H1 (cell line): ENCODE data around the gene SNAP29. TPM values are rescaled to one million over a fixed set of nuclear protein-coding genes. Genes with fewer than 3 reads are reported as not detected.

Source experiments
- BCL11A ChIP-seq, 2 experiments: IDR thresholded peaks; one replicate each; pipeline ENCODE4 v1.6.1; 2011; ENCODE audit warnings: low read depth in 2 of 2, low read length in 2 of 2, mild to moderate bottlenecking in 2 of 2
- NANOG ChIP-seq: IDR thresholded peaks from 2 replicates; pipeline ENCODE4 v1.6.1; 2011; ENCODE audit warnings: low read length, low read depth, mild to moderate bottlenecking, inconsistent platforms; ENCODE audit not compliant: insufficient read depth, poor library complexity, severe bottlenecking
- PHF8 ChIP-seq: fragments of 200-600 bp; sonication (generic); conservative IDR thresholded peaks from 2 replicates; pipeline ENCODE4 v1.7.1; 2012; ENCODE audit warnings: low read depth, mild to moderate bottlenecking, inconsistent platforms, low read length, moderate library complexity
- RAD21 ChIP-seq, 2 experiments: IDR thresholded peaks in 1 of 2; conservative IDR thresholded peaks in 1 of 2; 2 replicates each; pipeline ENCODE4 v1.6.1; 2011; ENCODE audit warnings: low read depth in 2 of 2, low read length in 2 of 2, improper control_type of control experiment in 1 of 2, inconsistent platforms in 1 of 2, mild to moderate bottlenecking in 1 of 2, moderate library complexity in 1 of 2
- RNF2 ChIP-seq: fragments of 200-900, 300-1000 bp; sonication (generic); IDR thresholded peaks from 2 replicates; pipeline ENCODE4 v1.7.1; 2016; ENCODE audit warnings: borderline replicate concordance, low read depth, mild to moderate bottlenecking, antibody characterized with exemption, low read length; ENCODE audit not compliant: poor library complexity, severe bottlenecking; ENCODE audit errors: missing control alignments
- polyA plus RNA-seq, 7 experiments: library from polyadenylated mRNA; depleted of rRNA in 3 of 7; stranded (reverse) in 5 of 7; unstranded in 2 of 7; fragments of >200 nt in 5 of 7; fragments of 200-250 nt in 2 of 7; gene quantifications; 1 replicate in 5 of 7; 2 replicates in 1 of 7; 4 replicates in 1 of 7; pipeline versions ENCODE4 v1.2.1 to v1.2.3, GENCODE V29; 2011 to 2013; ENCODE audit warnings: missing spikeins in 2 of 7, mixed read lengths in 2 of 7
- total RNA-seq: library from RNA; stranded (reverse); fragmentation: NEBNext Ultra II Directional; extraction: Animal tissue kit (Norgen Biotek cat#: 25700); gene quantifications from 2 replicates; pipeline ENCODE4 v1.2.1, GENCODE V29; 2021
- TF ChIP-seq, protein P1 (sequence below): fragments of 300-600 bp; sonication (generic); IDR thresholded peaks from 2 replicates; pipeline ENCODE4 v1.7.1; 2012; ENCODE audit warnings: low read length, moderate library complexity, mild to moderate bottlenecking, inconsistent platforms; ENCODE audit not compliant: insufficient replicate concordance
- TF ChIP-seq, protein P2 (sequence below): IDR thresholded peaks from 2 replicates; pipeline ENCODE4 v1.6.1; 2012; ENCODE audit warnings: inconsistent platforms

The SNAP29 gene
- total and polyA plus RNA-seq, 2 of the 8 experiments (the other 6 are each of a cell fraction or from before 2014, with no cell fraction given) = 11.8 to 15.0 TPM

DNA sequence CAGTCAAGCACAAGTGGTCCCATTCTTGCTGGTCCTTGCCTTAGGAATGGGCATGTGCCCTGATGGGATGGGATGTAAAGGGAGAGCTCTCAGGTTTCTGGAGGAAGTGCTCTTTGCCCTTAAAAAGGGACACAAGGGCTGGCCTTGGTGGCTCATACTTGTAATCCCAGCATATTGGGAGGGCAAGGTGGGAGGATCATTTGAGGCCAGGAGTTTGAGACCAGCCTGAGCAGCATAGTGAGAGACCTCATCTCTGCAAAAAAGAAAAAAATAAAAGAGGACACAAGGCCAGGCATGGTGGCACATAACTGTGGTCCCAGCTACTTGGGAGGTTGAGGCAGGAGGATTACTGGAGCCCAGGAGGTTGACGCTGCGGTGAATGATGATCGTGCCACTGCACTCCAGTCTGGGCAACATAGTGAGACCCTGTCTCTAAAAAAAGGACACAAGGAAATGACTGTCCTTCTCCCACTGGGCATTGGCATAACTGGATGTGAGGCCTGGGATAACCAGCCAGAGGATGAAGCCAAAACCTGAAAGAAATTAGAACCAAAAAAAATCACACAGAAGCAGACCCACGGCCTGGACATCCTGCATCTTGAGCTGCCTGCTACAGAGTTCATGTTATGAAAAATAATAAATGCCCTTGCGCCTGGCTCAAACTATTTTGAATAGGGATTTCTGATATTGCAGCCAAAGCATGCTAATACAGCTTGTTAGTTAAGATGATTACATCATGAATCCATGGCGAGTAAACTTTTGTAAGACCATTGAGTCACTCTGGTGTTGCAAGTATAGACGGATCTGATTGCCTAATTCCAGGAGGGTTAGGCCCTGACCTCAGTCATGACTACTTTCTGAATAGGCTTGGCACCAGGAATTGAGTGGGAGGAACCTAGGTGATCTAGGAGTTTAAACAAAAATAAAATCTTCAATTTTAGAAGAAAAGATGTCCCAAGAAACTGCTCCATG, 45.5 kb downstream of the SNAP29 start (continued):
- TF ChIP-seq, protein P1, sequence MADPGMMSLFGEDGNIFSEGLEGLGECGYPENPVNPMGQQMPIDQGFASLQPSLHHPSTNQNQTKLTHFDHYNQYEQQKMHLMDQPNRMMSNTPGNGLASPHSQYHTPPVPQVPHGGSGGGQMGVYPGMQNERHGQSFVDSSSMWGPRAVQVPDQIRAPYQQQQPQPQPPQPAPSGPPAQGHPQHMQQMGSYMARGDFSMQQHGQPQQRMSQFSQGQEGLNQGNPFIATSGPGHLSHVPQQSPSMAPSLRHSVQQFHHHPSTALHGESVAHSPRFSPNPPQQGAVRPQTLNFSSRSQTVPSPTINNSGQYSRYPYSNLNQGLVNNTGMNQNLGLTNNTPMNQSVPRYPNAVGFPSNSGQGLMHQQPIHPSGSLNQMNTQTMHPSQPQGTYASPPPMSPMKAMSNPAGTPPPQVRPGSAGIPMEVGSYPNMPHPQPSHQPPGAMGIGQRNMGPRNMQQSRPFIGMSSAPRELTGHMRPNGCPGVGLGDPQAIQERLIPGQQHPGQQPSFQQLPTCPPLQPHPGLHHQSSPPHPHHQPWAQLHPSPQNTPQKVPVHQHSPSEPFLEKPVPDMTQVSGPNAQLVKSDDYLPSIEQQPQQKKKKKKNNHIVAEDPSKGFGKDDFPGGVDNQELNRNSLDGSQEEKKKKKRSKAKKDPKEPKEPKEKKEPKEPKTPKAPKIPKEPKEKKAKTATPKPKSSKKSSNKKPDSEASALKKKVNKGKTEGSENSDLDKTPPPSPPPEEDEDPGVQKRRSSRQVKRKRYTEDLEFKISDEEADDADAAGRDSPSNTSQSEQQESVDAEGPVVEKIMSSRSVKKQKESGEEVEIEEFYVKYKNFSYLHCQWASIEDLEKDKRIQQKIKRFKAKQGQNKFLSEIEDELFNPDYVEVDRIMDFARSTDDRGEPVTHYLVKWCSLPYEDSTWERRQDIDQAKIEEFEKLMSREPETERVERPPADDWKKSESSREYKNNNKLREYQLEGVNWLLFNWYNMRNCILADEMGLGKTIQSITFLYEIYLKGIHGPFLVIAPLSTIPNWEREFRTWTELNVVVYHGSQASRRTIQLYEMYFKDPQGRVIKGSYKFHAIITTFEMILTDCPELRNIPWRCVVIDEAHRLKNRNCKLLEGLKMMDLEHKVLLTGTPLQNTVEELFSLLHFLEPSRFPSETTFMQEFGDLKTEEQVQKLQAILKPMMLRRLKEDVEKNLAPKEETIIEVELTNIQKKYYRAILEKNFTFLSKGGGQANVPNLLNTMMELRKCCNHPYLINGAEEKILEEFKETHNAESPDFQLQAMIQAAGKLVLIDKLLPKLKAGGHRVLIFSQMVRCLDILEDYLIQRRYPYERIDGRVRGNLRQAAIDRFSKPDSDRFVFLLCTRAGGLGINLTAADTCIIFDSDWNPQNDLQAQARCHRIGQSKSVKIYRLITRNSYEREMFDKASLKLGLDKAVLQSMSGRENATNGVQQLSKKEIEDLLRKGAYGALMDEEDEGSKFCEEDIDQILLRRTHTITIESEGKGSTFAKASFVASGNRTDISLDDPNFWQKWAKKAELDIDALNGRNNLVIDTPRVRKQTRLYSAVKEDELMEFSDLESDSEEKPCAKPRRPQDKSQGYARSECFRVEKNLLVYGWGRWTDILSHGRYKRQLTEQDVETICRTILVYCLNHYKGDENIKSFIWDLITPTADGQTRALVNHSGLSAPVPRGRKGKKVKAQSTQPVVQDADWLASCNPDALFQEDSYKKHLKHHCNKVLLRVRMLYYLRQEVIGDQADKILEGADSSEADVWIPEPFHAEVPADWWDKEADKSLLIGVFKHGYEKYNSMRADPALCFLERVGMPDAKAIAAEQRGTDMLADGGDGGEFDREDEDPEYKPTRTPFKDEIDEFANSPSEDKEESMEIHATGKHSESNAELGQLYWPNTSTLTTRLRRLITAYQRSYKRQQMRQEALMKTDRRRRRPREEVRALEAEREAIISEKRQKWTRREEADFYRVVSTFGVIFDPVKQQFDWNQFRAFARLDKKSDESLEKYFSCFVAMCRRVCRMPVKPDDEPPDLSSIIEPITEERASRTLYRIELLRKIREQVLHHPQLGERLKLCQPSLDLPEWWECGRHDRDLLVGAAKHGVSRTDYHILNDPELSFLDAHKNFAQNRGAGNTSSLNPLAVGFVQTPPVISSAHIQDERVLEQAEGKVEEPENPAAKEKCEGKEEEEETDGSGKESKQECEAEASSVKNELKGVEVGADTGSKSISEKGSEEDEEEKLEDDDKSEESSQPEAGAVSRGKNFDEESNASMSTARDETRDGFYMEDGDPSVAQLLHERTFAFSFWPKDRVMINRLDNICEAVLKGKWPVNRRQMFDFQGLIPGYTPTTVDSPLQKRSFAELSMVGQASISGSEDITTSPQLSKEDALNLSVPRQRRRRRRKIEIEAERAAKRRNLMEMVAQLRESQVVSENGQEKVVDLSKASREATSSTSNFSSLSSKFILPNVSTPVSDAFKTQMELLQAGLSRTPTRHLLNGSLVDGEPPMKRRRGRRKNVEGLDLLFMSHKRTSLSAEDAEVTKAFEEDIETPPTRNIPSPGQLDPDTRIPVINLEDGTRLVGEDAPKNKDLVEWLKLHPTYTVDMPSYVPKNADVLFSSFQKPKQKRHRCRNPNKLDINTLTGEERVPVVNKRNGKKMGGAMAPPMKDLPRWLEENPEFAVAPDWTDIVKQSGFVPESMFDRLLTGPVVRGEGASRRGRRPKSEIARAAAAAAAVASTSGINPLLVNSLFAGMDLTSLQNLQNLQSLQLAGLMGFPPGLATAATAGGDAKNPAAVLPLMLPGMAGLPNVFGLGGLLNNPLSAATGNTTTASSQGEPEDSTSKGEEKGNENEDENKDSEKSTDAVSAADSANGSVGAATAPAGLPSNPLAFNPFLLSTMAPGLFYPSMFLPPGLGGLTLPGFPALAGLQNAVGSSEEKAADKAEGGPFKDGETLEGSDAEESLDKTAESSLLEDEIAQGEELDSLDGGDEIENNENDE = no peak
- TF ChIP-seq RAD21 (IDR thresholded peaks at IDR 0.05 in 1 of 2, conservative IDR thresholded peaks at IDR 0.05 in 1 of 2; ENCODE audit: low read depth in 2 of 2, low read length in 2 of 2) = no peak
- no peak for TF ChIP-seq RNF2
- no peak for TF ChIP-seq NANOG
- TF ChIP-seq BCL11A (IDR thresholded peaks at IDR 0.05; ENCODE audit: low read depth in 2 of 2, low read length in 2 of 2) = no peak
- TF ChIP-seq, protein P2, sequence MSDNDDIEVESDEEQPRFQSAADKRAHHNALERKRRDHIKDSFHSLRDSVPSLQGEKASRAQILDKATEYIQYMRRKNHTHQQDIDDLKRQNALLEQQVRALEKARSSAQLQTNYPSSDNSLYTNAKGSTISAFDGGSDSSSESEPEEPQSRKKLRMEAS = no peak
- no peak for TF ChIP-seq PHF8
- TF ChIP-seq, all 59 proteins: peak for 0
